Epithelial cell of proximal tubule (primary cell): ENCODE results near the gene MMP20. TPM values are rescaled to one million over a fixed set of nuclear protein-coding genes. Genes with fewer than 3 reads are reported as not detected.

Source experiments
- DNase-seq: peaks from one replicate; pipeline ENCODE4 v3.0.0-alpha.2; 2011; ENCODE audit warnings: low read depth
- H3K4me3 ChIP-seq: 2 replicates; pipeline ENCODE4 v1.5.1; 2011; ENCODE audit warnings: low read depth, mild to moderate bottlenecking, low read length
- CTCF ChIP-seq: conservative IDR thresholded peaks from 2 replicates; pipeline ENCODE4 v1.5.1; 2012; ENCODE audit warnings: low read depth, mild to moderate bottlenecking, low read length
- total RNA-seq: library from RNA; depleted of rRNA; stranded (reverse); fragments of >200 nt; gene quantifications from 2 replicates; pipeline ENCODE4 v1.2.3, GENCODE V29; 2015

The MMP20 gene
- total RNA-seq, 1 donor from 2014 or later: not detected

DNA sequence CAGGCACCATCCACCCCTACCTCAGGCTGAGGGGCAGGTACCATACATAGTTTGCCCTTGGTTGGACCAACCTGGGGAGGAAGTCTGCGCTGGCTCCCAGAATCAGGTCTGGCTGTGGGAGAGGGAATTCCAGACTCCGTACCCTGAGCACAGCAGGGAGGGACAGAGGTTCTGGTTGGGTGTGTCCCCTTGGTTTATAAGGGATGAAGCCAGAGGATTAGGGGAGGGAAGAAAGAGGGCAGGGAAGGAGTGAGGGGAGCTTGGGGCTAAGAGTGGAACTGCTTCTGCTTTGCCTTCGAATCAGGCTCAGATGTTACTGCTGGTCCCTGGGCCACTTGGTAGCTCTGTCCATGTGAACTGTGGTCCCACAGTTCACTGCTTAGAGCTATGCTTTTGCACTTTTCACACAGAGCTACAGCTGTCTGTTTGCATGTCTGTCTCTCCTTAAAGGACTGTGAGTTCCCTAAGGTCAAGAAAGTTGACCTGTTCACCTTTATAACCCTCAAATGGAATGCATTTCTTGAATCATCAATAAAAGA, 9.2 kb downstream of the MMP20 start:
- no peak for TF ChIP-seq CTCF
- DNase-seq: no peak

DNA sequence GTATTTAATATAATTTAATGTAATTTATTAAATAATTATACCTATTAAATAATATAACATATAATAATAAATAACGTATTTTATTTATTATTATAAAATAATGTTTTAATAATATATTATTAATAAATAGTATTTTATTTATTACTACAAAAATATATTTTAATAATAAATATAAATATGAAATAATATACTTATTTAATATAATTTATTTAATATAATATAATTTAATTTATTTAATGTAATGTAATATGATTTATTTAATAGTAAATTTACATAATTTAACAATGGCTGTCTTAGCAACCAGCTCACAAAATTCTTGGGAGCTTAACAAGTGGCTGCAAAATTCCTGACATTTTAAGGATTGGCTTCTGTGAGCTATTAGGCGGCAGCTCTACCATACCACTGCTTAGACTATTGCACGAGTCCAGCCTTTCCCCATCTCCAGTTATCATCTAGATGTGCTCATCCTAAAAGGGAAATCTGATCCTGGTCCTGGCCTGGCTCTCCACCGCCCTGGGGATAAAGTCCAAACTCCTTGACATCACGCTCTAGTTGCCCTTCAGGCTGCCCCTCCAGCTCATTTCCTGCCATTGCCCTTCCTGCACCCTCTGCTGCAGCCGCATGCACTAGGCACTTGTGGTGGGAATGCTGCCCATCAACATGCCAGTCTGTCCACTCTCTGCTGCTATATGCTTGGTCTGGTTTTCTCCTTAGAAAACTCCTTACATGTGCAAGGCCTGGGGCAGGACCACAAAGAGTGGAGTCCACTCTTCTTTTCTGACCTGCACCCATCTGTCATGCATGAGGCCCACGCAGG, 9.8 kb downstream of the MMP20 start:
- DNase-seq: no peak
- no peak overlapping the region for H3K4me3 ChIP-seq
- TF ChIP-seq CTCF: no peak

More for the DNA sequence above, 9.2 kb downstream of the MMP20 start:
- H3K4me3 ChIP-seq: no peak overlapping the region

GRCh38 chr11:102614485-102614884, 10.6 kb downstream of the MMP20 start:
- no peak for DNase-seq
- peak; percentile 45 for TF ChIP-seq CTCF
- no peak overlapping the region for H3K4me3 ChIP-seq

- no peak overlapping the region for H3K4me3 ChIP-seq
- TF ChIP-seq CTCF: no peak
- DNase-seq: no peak
Measured at GRCh38 chr11:102614031-102614430, 11.1 kb downstream of the MMP20 start.

DNA sequence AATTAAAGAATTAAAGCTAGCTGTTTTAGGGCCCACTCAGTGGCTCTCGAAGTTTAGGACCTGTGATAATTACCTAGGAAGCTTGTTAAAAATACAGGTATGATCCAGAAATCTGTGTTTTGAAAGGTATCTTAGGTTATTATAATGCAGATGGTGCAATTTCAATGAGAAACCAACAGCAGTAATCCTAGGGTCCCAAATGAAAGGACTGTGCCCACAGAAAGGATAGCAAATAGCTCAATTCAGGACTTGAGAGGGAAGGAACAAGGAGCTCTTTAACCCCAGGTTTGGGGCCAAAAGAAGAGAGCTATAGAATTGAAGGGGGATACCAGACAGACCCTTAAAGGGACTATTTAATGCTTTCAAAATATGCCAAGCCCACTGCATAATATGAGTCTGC, 11.7 kb downstream of the MMP20 start:
- no peak overlapping the region for H3K4me3 ChIP-seq
- DNase-seq: no peak
- TF ChIP-seq CTCF: no peak

DNA sequence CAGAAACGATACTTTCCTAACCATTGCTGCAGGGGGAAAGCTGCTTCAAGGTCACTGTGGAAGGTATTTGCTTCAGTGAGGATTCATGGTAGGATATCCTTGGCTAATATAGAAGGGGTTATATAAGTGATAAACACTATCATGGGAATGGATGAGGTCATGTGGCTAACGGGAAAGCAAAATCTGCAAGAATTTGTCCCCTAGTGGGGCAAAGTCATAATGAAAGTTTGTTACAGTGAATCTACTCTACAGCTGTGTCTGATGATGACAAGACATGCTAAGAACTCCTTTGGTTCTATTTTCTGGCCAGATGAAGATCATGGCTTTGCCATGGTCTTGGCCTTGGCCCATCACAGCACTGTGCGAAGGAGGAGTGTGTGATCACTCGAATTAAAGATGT, 13.8 kb downstream of the MMP20 start:
- TF ChIP-seq CTCF: no peak
- H3K4me3 ChIP-seq: no peak overlapping the region
- DNase-seq: no peak

GRCh38 chr11:102610200-102610599, 14.9 kb downstream of the MMP20 start:
- no peak for DNase-seq
- no peak overlapping the region for H3K4me3 ChIP-seq
- TF ChIP-seq CTCF: no peak
